Measurements from ENCODE around the gene FRAS1.
"Not testable (repeated sequence)": the region's sequence is repeated elsewhere in the genome, so short reads cannot be mapped to it uniquely, and the experiment has no call there.

The FRAS1 gene

GRCh38 chr4:78320349-78320935 is 263.3 kb downstream of the FRAS1 start:
- no peak for DNase-seq (ENCODE audit: extremely low spot score)
- TF ChIP-seq FOXA1 (IDR thresholded peaks at IDR 0.05): no peak
- TF ChIP-seq FOXM1 (IDR thresholded peaks at IDR 0.05; ENCODE audit: borderline replicate concordance): no peak
- no peak for TF ChIP-seq ELF4 (IDR thresholded peaks at IDR 0.05)
- TF ChIP-seq L3MBTL2 (conservative IDR thresholded peaks at IDR 0.05): no peak
- no peak for TF ChIP-seq ZNF384 (IDR thresholded peaks at IDR 0.05)
- TF ChIP-seq FOXK2 (IDR thresholded peaks at IDR 0.05): no peak
- TF ChIP-seq LEF1 (IDR thresholded peaks at IDR 0.05; ENCODE audit: borderline replicate concordance): no peak
- no peak for TF ChIP-seq ARNT (IDR thresholded peaks at IDR 0.05)
- no peak for TF ChIP-seq BHLHE40 (IDR thresholded peaks at IDR 0.05; ENCODE audit: borderline replicate concordance)
- no peak for TF ChIP-seq SP1 (IDR thresholded peaks at IDR 0.05)
- no peak for TF ChIP-seq NFRKB (IDR thresholded peaks at IDR 0.05)
- TF ChIP-seq SUZ12 (IDR thresholded peaks at IDR 0.05): no peak
- no peak for TF ChIP-seq HDGF (IDR thresholded peaks at IDR 0.05; ENCODE audit: borderline replicate concordance)
- TF ChIP-seq TARDBP (IDR thresholded peaks at IDR 0.05): no peak

GRCh38 chr4:78322032-78322431 is 264.9 kb downstream of the FRAS1 start:
- 0 out of 2 replicates have a peak, but pooled peaks have one; percentile 8 for TF ChIP-seq PKNOX1 (IDR thresholded peaks at IDR 0.05)
- no peak for TF ChIP-seq FOXM1 (IDR thresholded peaks at IDR 0.05; ENCODE audit: borderline replicate concordance)
- DNase-seq (ENCODE audit: extremely low spot score): no peak
- CTCF ChIA-PET: no interaction called here
- POLR2A ChIA-PET: no interaction called here

More at GRCh38 chr4:78320349-78320935, 263.3 kb downstream of the FRAS1 start:
- POLR2A ChIA-PET: no interaction called here
- CTCF ChIA-PET: no interaction called here

- ChIA-PET POLR2A (no interaction called here), CTCF (interaction anchor here (0.7 kb wide), 1 partner anchor 757 kb away, joined by 6 read pairs; no protein-coding TSS in a partner anchor)
- TF ChIP-seq NFRKB (IDR thresholded peaks at IDR 0.05) (no peak), LEF1 (IDR thresholded peaks at IDR 0.05; ENCODE audit: borderline replicate concordance) (no peak), SP1 (IDR thresholded peaks at IDR 0.05) (no peak), L3MBTL2 (conservative IDR thresholded peaks at IDR 0.05) (no peak), BHLHE40 (IDR thresholded peaks at IDR 0.05; ENCODE audit: borderline replicate concordance) (no peak), FOXM1 (IDR thresholded peaks at IDR 0.05; ENCODE audit: borderline replicate concordance) (no peak), CTBP1 (IDR thresholded peaks at IDR 0.05; ENCODE audit: borderline replicate concordance) (no peak), FOXK2 (IDR thresholded peaks at IDR 0.05) (no peak), FOXA1 (IDR thresholded peaks at IDR 0.05) (no peak)
- DNase-seq (ENCODE audit: extremely low spot score): no peak
These were observed 266.3 kb downstream of the FRAS1 start for GRCh38 chr4:78323439-78323838.

GRCh38 chr4:78324625-78325024 is 267.5 kb downstream of the FRAS1 start:
- ChIA-PET CTCF (no interaction called here), POLR2A (no interaction called here)
- no peak for DNase-seq (ENCODE audit: extremely low spot score)
- no peak for TF ChIP-seq PKNOX1 (IDR thresholded peaks at IDR 0.05)
- no peak for TF ChIP-seq FOXK2 (IDR thresholded peaks at IDR 0.05)
- no peak for TF ChIP-seq FOXM1 (IDR thresholded peaks at IDR 0.05; ENCODE audit: borderline replicate concordance)
- no peak for TF ChIP-seq HDGF (IDR thresholded peaks at IDR 0.05; ENCODE audit: borderline replicate concordance)
- no peak for TF ChIP-seq SUZ12 (IDR thresholded peaks at IDR 0.05)
- TF ChIP-seq ELF4 (IDR thresholded peaks at IDR 0.05): no peak
- no peak for TF ChIP-seq TARDBP (IDR thresholded peaks at IDR 0.05)

- ChIA-PET CTCF (no interaction called here), POLR2A (no interaction called here)
These were observed 268.4 kb downstream of the FRAS1 start for GRCh38 chr4:78325271-78326157.

GRCh38 chr4:78328591-78328990 is 271.5 kb downstream of the FRAS1 start:
- POLR2A ChIA-PET; CTCF ChIA-PET; DNase-seq (ENCODE audit: extremely low spot score): not testable (repeated sequence)

More at GRCh38 chr4:78325271-78326157, 268.4 kb downstream of the FRAS1 start:
- TF ChIP-seq ARNT (IDR thresholded peaks at IDR 0.05): no peak
- TF ChIP-seq LEF1 (IDR thresholded peaks at IDR 0.05; ENCODE audit: borderline replicate concordance): no peak
- TF ChIP-seq TARDBP (IDR thresholded peaks at IDR 0.05): no peak
- no peak for TF ChIP-seq NFRKB (IDR thresholded peaks at IDR 0.05)
- TF ChIP-seq BHLHE40 (IDR thresholded peaks at IDR 0.05; ENCODE audit: borderline replicate concordance): no peak
- TF ChIP-seq SUZ12 (IDR thresholded peaks at IDR 0.05): no peak
- TF ChIP-seq CTBP1 (IDR thresholded peaks at IDR 0.05; ENCODE audit: borderline replicate concordance): no peak
- no peak for TF ChIP-seq HDGF (IDR thresholded peaks at IDR 0.05; ENCODE audit: borderline replicate concordance)
- TF ChIP-seq L3MBTL2 (conservative IDR thresholded peaks at IDR 0.05): no peak
- no peak for TF ChIP-seq SP1 (IDR thresholded peaks at IDR 0.05)
- no peak for TF ChIP-seq FOXM1 (IDR thresholded peaks at IDR 0.05; ENCODE audit: borderline replicate concordance)
- TF ChIP-seq ZNF384 (IDR thresholded peaks at IDR 0.05): no peak
- TF ChIP-seq ELF4 (IDR thresholded peaks at IDR 0.05): no peak
- DNase-seq (ENCODE audit: extremely low spot score): no peak

GRCh38 chr4:78331186-78331585 is 274.1 kb downstream of the FRAS1 start:
- TF ChIP-seq SUZ12 (IDR thresholded peaks at IDR 0.05) (no peak), HDGF (IDR thresholded peaks at IDR 0.05; ENCODE audit: borderline replicate concordance) (no peak), PKNOX1 (IDR thresholded peaks at IDR 0.05) (no peak), SP1 (IDR thresholded peaks at IDR 0.05) (no peak), ELF4 (IDR thresholded peaks at IDR 0.05) (no peak)
- CTCF ChIA-PET: no interaction called here
- POLR2A ChIA-PET: no interaction called here

More at GRCh38 chr4:78331186-78331585, 274.1 kb downstream of the FRAS1 start:
- no peak for DNase-seq (ENCODE audit: extremely low spot score)

All from HEK293T (cell line).